Naive B cell (primary cell): ENCODE measurements around the gene HSD17B2. TPM values are rescaled to one million over a fixed set of nuclear protein-coding genes. Genes with fewer than 3 reads are reported as not detected.
A peak's percentile ranks its signal among the peaks of the same experiment; 100 is the strongest.
"Not testable (repeated sequence)": the region's sequence is repeated elsewhere in the genome, so short reads cannot be mapped to it uniquely, and the experiment has no call there.

ENCODE experiments used
- ATAC-seq, 2 donors: fragments of 150-1000 bp; cut with Tn5 transposase; 2 replicates each; pipeline ENCODE4 v1.10.0; 2021; ENCODE audit warnings: low read depth in 2 of 2, mild to moderate bottlenecking in 2 of 2, moderate library complexity in 2 of 2
- DNase-seq: peaks from one replicate; pipeline ENCODE4 v3.0.0; 2022
- H3K27ac Mint-ChIP-seq, 6 donors: one replicate each; pipeline ENCODE4 v1.8.0; 2020 to 2022; ENCODE audit warnings: mild to moderate bottlenecking in 6 of 6, mixed read lengths in 6 of 6, moderate library complexity in 5 of 6, inconsistent platforms in 2 of 6
- H3K27me3 Mint-ChIP-seq, 3 donors: one replicate each; pipeline ENCODE4 v1.8.0; 2021 to 2022; ENCODE audit warnings: mixed read lengths in 3 of 3, mild to moderate bottlenecking in 1 of 3
- H3K36me3 Mint-ChIP-seq, 2 donors: one replicate each; pipeline ENCODE4 v1.8.0; 2020 to 2022; ENCODE audit warnings: mixed read lengths in 2 of 2, inconsistent platforms in 1 of 2, mild to moderate bottlenecking in 1 of 2
- H3K4me1 Mint-ChIP-seq, 3 donors: one replicate each; pipeline ENCODE4 v1.8.0; 2020 to 2022; ENCODE audit warnings: mixed read lengths in 3 of 3, inconsistent platforms in 1 of 3, mild to moderate bottlenecking in 1 of 3, moderate library complexity in 1 of 3
- H3K4me3 Mint-ChIP-seq, 8 donors: one replicate each; pipeline ENCODE4 v1.8.0; 2020 to 2022; ENCODE audit warnings: mild to moderate bottlenecking in 8 of 8, mixed read lengths in 8 of 8, moderate library complexity in 8 of 8, inconsistent platforms in 2 of 8
- H3K9me3 Mint-ChIP-seq, 7 donors: one replicate each; pipeline ENCODE4 v1.8.0; 2020 to 2022; ENCODE audit warnings: mixed read lengths in 7 of 7, mild to moderate bottlenecking in 5 of 7, inconsistent platforms in 2 of 7, moderate library complexity in 1 of 7
- polyA plus RNA-seq, 6 donors: library from polyadenylated mRNA; unstranded; fragments of 300-500 nt; fragmentation: Illumina TruSeq; gene quantifications; one replicate each; pipeline ENCODE4 v1.2.3, GENCODE V29; 2021; ENCODE audit warnings: low read depth in 6 of 6

Gene HSD17B2
- polyA plus RNA-seq, 6 donors from 2014 or later, result not detected

GRCh38 chr16:82008957-82009592 lies 26.0 kb upstream of the HSD17B2 start:
- peaks cover 16% of the 10 kb centered on the region in 3 donors for H3K4me1 Mint-ChIP-seq
- H3K27ac Mint-ChIP-seq, result peak overlapping the region in 1 of 6 donors; percentile 15
- H3K27me3 Mint-ChIP-seq, result peaks cover 0 to 16% (median 11%) of the 10 kb centered on the region in 3 donors
- H3K9me3 Mint-ChIP-seq, result peaks cover 10 to 39% (median 27%) of the 10 kb centered on the region in 7 donors
- peak overlapping the region in 4 of 8 donors; percentile 13 to 54 (median 34) for H3K4me3 Mint-ChIP-seq
- DNase-seq, result no peak
- no peak for ATAC-seq
- peaks cover 15 to 20% of the 10 kb centered on the region in 2 donors for H3K36me3 Mint-ChIP-seq

- not testable (repeated sequence) for H3K27ac Mint-ChIP-seq
Measured at GRCh38 chr16:82009789-82010188, 25.3 kb upstream of the HSD17B2 start.

GRCh38 chr16:82010649-82011048 lies 24.4 kb upstream of the HSD17B2 start:
- H3K4me1 Mint-ChIP-seq, result peaks cover 16% of the 10 kb centered on the region in 3 donors
- peaks cover 10 to 12% of the 10 kb centered on the region in 2 donors for H3K36me3 Mint-ChIP-seq
- ATAC-seq, result no peak
- H3K4me3 Mint-ChIP-seq, result peak overlapping the region; percentile 78 to 91 (median 88)
- peak overlapping the region in 3 of 6 donors; percentile 67 to 85 (median 75) for H3K27ac Mint-ChIP-seq
- H3K27me3 Mint-ChIP-seq, result peaks cover 0 to 21% (median 16%) of the 10 kb centered on the region in 3 donors
- peaks cover 10 to 47% (median 32%) of the 10 kb centered on the region in 7 donors for H3K9me3 Mint-ChIP-seq
- DNase-seq, result no peak

More at GRCh38 chr16:82009789-82010188, 25.3 kb upstream of the HSD17B2 start:
- H3K9me3 Mint-ChIP-seq, result peaks cover 10 to 41% (median 29%) of the 10 kb centered on the region in 7 donors
- not testable (repeated sequence) for DNase-seq, ATAC-seq
- H3K4me1 Mint-ChIP-seq, result peaks cover 16% of the 10 kb centered on the region in 3 donors
- peaks cover 10 to 20% of the 10 kb centered on the region in 2 donors for H3K36me3 Mint-ChIP-seq
- H3K27me3 Mint-ChIP-seq, result peaks cover 0 to 16% (median 11%) of the 10 kb centered on the region in 3 donors
- H3K4me3 Mint-ChIP-seq, result peak overlapping the region in 3 of 8 donors; percentile 54 to 78 (median 61)

- DNase-seq (peak; percentile 54), ATAC-seq (peak; percentile 92 to 93)
- Mint-ChIP-seq H3K27ac (peak within 1 kb of the TSS in 4 of 6 donors; percentile 67 to 85 (median 76)), H3K36me3 (peaks cover 7 to 10% of the 10 kb centered on the region in 2 donors), H3K9me3 (peaks cover 10 to 49% (median 33%) of the 10 kb centered on the region in 7 donors), H3K4me1 (peaks cover 16% of the 10 kb centered on the region in 3 donors), H3K4me3 (peak within 1 kb of the TSS; percentile 78 to 91 (median 88)), H3K27me3 (peaks cover 0 to 21% (median 16%) of the 10 kb centered on the region in 3 donors)
Measured at GRCh38 chr16:82011199-82011641, 23.8 kb upstream of the HSD17B2 start, which contains the start of gene SDR42E1. Gene SDR42E1 (minus strand): TSS chr16:82011470. CDS start chr16:82000858, 10,612 bp downstream.

GRCh38 chr16:82013139-82013538 lies 21.9 kb upstream of the HSD17B2 start:
- DNase-seq, result no peak
- ATAC-seq, result peak; percentile 15 to 29
- H3K4me1 Mint-ChIP-seq, result peaks cover 16% of the 10 kb centered on the region in 3 donors
- peaks cover 5% of the 10 kb centered on the region in 2 donors for H3K36me3 Mint-ChIP-seq
- peak overlapping the region in 1 of 8 donors; percentile 25 for H3K4me3 Mint-ChIP-seq
- H3K27ac Mint-ChIP-seq, result no peak overlapping the region
- H3K9me3 Mint-ChIP-seq, result peaks cover 7 to 46% (median 27%) of the 10 kb centered on the region in 7 donors
- H3K27me3 Mint-ChIP-seq, result peaks cover 4 to 25% (median 21%) of the 10 kb centered on the region in 3 donors

- ATAC-seq (no peak), DNase-seq (no peak)
- H3K27me3 Mint-ChIP-seq, result peaks cover 29 to 39% (median 35%) of the 10 kb centered on the region in 3 donors
- H3K36me3 Mint-ChIP-seq, result no peaks in the 10 kb centered on the region
- H3K4me3 Mint-ChIP-seq, result no peak overlapping the region
- H3K9me3 Mint-ChIP-seq, result peaks cover 3 to 24% (median 9%) of the 10 kb centered on the region in 7 donors
- H3K4me1 Mint-ChIP-seq, result peaks cover 6 to 7% (median 6%) of the 10 kb centered on the region in 3 donors
- no peak overlapping the region for H3K27ac Mint-ChIP-seq
Measured at GRCh38 chr16:82016263-82016662, 18.8 kb upstream of the HSD17B2 start.

- no peak for DNase-seq
- peaks cover 3 to 23% (median 7%) of the 10 kb centered on the region in 7 donors for H3K9me3 Mint-ChIP-seq
- peaks cover 31 to 35% (median 34%) of the 10 kb centered on the region in 3 donors for H3K27me3 Mint-ChIP-seq
- no peak for ATAC-seq
- no peaks in the 10 kb centered on the region for H3K36me3 Mint-ChIP-seq
- H3K27ac Mint-ChIP-seq, result no peak overlapping the region
- H3K4me1 Mint-ChIP-seq, result no peaks in the 10 kb centered on the region
- H3K4me3 Mint-ChIP-seq, result no peak overlapping the region
Measured at GRCh38 chr16:82016964-82017363, 18.1 kb upstream of the HSD17B2 start.

- Mint-ChIP-seq H3K4me1 (no peaks in the 10 kb centered on the region), H3K9me3 (peaks cover under 1 to 16% (median 3%) of the 10 kb centered on the region in 7 donors), H3K27ac (no peak overlapping the region), H3K27me3 (peaks cover 26 to 31% (median 29%) of the 10 kb centered on the region in 3 donors), H3K4me3 (no peak overlapping the region), H3K36me3 (no peaks in the 10 kb centered on the region)
- no peak for ATAC-seq
- no peak for DNase-seq
Measured at GRCh38 chr16:82017911-82018568, 17.0 kb upstream of the HSD17B2 start.

GRCh38 chr16:82019535-82019934 lies 15.5 kb upstream of the HSD17B2 start:
- Mint-ChIP-seq H3K9me3 (peaks cover 0 to 13% (median 3%) of the 10 kb centered on the region in 7 donors), H3K36me3 (no peaks in the 10 kb centered on the region), H3K4me3 (peak overlapping the region in 1 of 8 donors; percentile 35), H3K27ac (no peak overlapping the region), H3K27me3 (peaks cover 35 to 46% (median 40%) of the 10 kb centered on the region in 3 donors), H3K4me1 (no peaks in the 10 kb centered on the region)
- ATAC-seq, result no peak
- no peak for DNase-seq

- peaks cover 33 to 49% (median 40%) of the 10 kb centered on the region in 3 donors for H3K27me3 Mint-ChIP-seq
- H3K27ac Mint-ChIP-seq, result no peak overlapping the region
- no peaks in the 10 kb centered on the region for H3K36me3 Mint-ChIP-seq
- peaks cover 0 to 9% (median 3%) of the 10 kb centered on the region in 7 donors for H3K9me3 Mint-ChIP-seq
- no peaks in the 10 kb centered on the region for H3K4me1 Mint-ChIP-seq
- no peak overlapping the region for H3K4me3 Mint-ChIP-seq
- DNase-seq (no peak), ATAC-seq (no peak)
Measured at GRCh38 chr16:82020051-82020450, 15.0 kb upstream of the HSD17B2 start.

GRCh38 chr16:82023206-82023605 lies 11.8 kb upstream of the HSD17B2 start:
- Mint-ChIP-seq H3K9me3 (peaks cover 0 to 2% (median 0%) of the 10 kb centered on the region in 7 donors), H3K4me1 (no peaks in the 10 kb centered on the region), H3K27me3 (peaks cover 26 to 52% (median 43%) of the 10 kb centered on the region in 3 donors), H3K4me3 (no peak overlapping the region), H3K27ac (no peak overlapping the region), H3K36me3 (no peaks in the 10 kb centered on the region)
- ATAC-seq (no peak), DNase-seq (no peak)

GRCh38 chr16:82024316-82024715 lies 10.7 kb upstream of the HSD17B2 start:
- no peak overlapping the region for H3K4me3 Mint-ChIP-seq
- H3K36me3 Mint-ChIP-seq, result no peaks in the 10 kb centered on the region
- no peak for DNase-seq
- H3K27me3 Mint-ChIP-seq, result peaks cover 21 to 42% (median 36%) of the 10 kb centered on the region in 3 donors
- no peaks in the 10 kb centered on the region for H3K4me1 Mint-ChIP-seq
- H3K27ac Mint-ChIP-seq, result no peak overlapping the region
- ATAC-seq, result no peak
- H3K9me3 Mint-ChIP-seq, result no peaks in the 10 kb centered on the region

GRCh38 chr16:82024883-82025282 lies 10.2 kb upstream of the HSD17B2 start:
- Mint-ChIP-seq H3K4me1 (no peaks in the 10 kb centered on the region), H3K9me3 (no peaks in the 10 kb centered on the region), H3K4me3 (no peak overlapping the region), H3K27ac (no peak overlapping the region), H3K27me3 (peaks cover 21 to 37% (median 30%) of the 10 kb centered on the region in 3 donors), H3K36me3 (no peaks in the 10 kb centered on the region)
- DNase-seq, result no peak
- no peak for ATAC-seq
